ENCODE results near the gene CDC27.
"Not testable (repeated sequence)": the region's sequence is repeated elsewhere in the genome, so short reads cannot be mapped to it uniquely, and the experiment has no call there.

Gene CDC27, protein sequence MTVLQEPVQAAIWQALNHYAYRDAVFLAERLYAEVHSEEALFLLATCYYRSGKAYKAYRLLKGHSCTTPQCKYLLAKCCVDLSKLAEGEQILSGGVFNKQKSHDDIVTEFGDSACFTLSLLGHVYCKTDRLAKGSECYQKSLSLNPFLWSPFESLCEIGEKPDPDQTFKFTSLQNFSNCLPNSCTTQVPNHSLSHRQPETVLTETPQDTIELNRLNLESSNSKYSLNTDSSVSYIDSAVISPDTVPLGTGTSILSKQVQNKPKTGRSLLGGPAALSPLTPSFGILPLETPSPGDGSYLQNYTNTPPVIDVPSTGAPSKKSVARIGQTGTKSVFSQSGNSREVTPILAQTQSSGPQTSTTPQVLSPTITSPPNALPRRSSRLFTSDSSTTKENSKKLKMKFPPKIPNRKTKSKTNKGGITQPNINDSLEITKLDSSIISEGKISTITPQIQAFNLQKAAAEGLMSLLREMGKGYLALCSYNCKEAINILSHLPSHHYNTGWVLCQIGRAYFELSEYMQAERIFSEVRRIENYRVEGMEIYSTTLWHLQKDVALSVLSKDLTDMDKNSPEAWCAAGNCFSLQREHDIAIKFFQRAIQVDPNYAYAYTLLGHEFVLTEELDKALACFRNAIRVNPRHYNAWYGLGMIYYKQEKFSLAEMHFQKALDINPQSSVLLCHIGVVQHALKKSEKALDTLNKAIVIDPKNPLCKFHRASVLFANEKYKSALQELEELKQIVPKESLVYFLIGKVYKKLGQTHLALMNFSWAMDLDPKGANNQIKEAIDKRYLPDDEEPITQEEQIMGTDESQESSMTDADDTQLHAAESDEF

DNA sequence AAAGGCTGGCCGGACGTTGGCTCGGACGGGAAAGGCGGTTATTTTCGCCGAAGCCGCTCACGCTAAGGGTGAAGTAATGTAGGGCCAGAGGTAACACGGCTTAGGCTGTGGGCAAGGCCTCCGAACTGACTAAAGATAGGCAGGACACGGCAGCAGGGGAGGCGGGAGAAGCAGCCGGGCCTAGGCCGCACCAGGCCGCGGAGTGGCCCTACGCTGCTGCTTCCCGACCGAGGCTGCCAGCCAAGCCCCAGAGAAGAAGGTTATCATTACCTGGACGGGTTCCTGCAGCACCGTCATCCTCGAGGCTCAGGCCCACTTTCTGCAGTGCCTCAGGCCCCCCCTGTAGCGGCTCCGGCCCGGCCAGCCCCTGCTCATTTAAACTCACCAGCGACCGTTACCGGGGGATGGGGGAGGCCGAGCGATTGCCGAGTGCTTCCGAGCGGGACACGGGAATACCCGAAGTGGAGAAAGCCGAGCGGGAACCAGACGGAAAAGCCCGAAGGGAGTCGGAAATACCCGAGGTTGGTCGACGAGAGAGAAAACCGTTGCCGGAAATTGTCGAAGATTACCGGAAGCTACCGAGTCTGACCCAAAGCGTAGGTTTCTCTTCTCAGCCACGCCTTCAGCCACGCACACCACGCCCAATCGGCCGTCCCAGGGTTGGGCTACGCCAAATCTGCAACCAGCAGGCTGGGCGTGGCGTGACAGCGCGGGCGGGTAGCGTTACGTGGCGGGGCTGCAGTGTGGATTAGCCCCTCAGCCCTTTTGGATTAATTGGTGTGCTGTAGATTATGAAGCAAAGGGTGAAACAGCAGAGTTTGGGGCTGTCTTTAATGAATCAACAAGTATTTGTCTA, at the start of gene CDC27:
Gene CDC27, minus strand, starts transcription at position 420 of the 856 bp plus-strand sequence. Its CDS starts 123 bp downstream, at position 297.
- DNase-seq = peak; percentile 75 to 79

DNA sequence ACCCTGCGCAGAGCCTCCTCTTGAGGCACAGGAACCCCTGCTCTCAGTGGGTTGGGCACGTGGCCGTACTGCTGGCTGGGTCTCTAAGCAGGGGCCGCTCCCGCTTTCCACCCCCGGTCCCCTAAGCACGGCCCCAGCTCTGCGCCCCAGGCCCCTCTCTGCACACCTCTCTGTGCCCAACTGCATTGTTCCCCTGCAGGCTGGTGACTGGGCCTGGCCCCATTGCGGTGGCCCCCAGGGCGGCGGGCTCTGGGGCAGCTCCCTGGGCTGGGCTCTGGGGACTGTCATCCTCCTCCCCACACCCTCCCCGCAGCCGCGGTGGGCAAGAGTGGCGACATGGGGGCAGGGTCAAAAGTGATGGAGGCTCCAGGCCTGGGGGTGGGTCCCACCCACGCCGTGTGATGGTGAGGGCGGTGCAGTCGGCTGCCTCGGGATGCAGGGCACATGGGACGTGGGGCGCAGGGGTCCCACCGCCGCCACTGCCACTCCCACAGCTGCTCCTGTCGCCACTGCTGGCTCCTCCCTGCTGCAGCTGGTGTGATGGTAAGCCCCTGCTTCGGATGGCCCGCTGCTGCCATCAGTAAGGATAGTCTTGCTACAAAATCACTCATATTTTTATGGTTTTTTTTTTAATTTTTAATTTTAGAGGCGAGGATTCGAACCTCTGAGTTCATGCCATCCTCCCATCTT, 49.4 kb upstream of the CDC27 start:
- no peak for DNase-seq

DNA sequence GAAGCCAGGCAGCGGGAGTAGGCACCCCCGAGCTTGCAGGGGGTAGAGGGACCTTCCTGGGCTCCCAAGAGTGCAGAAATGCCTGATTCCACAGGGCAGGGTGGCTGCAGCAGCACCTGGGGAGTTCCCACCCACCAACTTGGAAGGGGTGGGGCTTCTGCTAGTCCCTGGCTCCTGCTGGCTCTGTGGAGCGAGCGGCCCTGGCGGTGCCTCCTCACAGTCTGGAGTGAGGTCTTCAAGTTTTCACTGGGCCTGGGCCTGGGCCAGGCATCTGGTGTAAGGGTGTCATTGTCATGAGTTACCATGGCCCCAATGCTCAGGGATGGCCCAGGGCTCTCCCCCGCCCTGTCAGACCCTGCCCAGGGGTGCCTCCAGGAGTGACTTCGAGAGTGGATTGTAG, 48.7 kb upstream of the CDC27 start:
- no peak for DNase-seq

DNA sequence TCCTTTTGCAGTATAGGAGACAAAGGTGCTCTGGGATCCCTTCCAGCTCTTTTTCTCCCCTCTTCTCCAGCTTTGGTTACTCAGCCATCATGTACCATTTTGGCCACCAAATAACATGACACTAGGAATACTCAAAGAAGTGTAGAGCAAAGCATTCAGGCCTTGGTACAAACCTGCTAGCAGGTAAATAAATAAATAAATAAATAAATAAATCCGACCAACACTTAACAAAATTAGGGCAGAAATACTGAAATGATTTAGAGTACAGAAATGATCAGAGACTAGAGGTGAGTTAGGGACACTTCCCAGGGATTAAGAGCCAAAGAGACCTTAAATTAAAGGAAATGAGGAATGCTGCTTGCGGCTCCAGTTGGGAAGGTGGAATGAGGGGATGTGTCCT, 46.8 kb upstream of the CDC27 start:
- no peak for DNase-seq

DNA sequence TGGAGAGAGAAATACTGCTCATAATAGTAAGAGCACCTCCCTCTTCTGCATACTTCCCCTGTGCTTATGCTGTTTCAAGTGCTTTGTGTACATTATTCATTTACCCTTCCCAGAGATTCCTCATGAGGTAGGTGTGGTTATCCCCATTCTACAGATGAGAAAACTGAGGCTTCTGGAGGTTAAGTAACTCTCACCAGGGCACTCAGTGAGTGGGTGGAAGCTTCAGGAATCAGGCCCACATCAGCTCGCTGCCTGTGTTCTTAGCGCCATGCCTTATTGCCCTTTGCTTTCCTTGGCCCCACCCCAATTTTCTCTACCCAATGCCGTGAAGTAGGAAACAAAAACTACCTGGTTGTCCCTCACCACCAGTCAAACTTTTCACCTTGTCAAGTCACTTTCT, 46.4 kb upstream of the CDC27 start:
- no peak for DNase-seq

DNA sequence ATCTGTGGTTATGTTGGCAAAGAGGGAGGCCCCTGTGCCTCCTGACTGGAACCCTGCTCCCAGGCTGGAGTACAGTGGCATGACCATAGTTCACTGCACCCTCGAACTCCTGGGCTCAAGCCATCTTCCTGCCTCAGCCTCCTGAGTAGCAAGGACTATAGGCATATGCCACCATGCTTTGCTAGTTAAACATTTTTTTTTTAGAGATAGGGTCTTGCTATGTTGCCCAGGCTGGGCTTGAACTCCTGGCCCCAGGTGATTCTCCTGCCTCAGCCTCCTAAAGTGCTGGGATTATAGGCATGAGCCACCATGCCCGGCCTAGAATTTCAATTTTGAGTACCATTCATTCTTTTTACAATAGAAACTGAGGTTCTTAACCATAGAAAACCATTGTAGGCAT, 43.4 kb upstream of the CDC27 start:
- no peak for DNase-seq

DNA sequence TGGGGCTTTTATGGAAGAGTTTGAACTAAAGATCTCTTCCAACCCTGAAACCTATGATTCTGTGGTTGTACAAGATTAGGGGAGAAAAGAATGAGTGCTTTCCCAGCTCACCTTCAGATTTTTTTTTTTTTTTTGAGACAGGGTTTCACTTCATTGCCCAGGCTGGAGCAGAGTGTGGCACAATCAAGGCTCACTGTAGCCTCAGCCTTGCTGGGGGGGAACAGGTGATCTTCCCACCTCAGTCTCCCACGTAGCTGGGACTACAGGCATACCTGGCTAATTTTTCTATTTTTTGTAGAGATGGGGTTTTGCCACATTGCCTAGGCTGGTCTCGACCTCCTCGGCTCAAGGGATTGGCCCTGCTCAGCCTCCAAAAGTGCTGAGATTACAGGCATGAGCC, 42.8 kb upstream of the CDC27 start:
- DNase-seq = no peak

DNA sequence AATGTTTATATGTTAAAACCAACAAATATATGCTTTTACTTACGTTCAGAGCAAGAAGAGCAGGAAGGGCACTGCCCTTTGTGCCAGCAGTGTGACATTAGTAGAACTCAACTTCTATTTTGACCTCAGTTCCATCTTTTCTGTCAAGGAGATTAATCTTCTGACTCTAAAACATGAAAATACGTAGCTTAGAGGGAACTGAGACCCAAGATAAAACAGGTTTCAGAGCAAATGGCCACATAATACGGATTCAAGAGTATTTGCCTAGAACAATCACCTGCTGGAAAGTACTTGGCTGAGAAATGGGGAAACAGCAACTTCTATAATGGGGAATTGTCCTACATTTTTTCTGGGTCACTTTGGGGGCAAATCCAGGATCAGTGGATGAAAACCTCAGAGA, 42.2 kb upstream of the CDC27 start:
- DNase-seq = no peak

DNA sequence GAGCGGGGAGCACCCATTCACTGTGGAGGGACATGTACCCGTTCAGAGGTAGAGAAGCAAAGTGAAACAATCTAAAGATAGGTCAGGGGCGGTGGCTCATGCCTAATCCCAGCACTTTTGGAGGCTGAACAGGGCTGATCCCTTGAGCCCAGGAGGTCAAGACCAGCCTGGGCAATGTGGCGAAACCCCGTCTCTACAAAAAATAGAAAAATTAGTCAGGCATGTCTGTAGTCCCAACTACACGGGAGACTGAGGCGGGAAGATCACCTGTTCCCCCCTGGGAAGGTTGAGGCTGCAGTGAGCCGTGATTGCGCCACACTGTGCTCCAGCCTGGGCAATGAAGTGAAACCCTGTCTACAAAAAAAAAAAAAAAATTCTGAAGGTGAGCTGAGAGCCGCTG, 41.8 kb upstream of the CDC27 start:
- no peak for DNase-seq

DNA sequence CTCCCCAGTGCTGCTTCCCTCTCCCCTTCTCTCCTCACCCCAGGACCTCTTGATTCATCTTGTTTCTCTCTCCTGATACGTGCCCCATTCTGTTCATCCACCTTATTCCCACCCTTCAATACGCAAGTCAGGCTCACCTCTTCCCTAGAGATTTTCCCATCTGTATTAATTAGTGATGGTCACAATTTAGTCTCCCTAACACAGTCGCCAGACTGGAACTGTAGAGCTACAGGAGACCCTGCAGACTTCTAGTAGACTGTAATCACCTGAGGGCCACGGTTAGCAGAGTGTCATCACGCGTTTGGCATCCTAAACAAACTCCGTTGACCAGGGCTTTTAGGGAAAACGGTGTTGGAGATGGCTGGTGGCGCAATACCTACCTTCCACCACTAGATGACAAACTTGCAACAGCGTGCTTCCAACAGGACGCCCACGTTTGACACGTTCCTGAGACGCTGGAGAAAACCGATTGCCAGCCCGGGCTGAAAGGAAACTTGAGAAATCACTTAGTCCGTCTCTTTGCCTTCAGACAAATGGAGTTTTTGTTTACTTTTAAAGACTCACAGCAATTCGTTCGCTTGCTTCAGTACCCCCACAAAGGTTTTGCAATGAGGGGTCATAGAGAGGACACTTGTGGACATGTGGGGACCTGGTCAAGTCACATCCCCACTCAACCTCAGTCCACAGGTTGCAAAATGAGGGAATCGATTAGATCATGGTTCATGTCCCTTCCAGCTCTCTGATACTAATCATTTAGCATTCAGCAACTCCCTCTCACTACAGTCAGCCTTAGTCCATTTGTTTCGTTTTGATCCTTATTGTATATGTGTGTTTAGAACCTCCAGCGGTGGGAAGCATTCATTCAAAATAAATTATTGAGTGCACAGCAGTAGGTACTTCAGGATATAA, 40.7 kb upstream of the CDC27 start:
- no peak for DNase-seq

DNA sequence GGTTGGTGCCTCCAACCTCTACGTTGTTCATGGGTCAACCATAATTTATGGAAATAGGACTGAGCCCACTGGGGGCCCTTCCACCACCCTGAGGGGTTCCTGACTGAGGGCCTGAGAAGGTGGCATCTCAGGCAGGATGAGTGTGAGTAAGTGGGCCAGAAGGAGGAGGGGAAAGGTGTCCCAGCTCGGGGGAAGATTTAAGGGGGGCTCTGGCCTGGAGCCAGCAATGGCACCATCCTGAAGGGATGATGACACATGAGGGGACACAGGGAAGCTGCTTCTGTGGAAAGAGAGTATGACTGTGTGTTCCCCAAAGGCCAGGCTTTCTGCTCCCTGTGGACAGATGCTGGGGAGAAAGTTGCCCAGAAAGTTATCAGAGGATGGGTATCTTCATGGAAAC, 38.8 kb upstream of the CDC27 start:
- no peak for DNase-seq

DNA sequence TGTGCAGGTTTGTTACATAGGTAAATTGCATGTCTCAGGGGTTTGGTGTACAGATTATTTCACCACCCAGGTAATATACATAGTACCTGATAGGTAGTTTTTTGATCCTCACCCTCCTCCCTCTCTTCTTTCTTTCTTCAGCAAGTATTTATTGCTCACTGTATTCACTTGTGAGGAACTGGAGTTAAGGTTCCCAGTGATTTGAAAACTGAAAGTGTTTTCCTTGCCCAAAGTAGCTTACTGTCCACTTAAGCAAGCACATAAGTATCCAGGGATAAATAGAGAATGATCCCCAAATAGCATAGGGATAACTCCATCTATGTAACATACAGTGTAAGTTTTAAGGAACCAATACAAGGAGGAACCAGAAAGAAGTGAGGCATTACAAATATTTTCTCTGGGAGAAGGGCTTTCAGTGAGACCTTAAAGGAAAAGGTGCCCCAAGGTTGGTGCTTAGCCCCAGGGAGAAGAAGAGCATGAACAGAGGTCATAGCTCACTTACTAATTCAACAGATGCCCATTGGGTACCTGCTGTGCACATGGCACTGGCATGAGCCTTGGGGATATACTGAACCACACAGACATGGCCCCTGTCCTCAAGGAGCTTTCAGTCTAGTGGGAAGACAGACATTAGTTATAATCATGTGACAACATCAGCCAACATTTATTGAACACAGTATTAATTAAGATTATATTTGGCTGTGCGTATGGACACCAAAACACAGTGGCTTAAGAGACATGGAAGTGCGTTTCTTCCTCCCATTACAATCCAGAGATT, 37.0 kb upstream of the CDC27 start:
- DNase-seq = no peak

DNA sequence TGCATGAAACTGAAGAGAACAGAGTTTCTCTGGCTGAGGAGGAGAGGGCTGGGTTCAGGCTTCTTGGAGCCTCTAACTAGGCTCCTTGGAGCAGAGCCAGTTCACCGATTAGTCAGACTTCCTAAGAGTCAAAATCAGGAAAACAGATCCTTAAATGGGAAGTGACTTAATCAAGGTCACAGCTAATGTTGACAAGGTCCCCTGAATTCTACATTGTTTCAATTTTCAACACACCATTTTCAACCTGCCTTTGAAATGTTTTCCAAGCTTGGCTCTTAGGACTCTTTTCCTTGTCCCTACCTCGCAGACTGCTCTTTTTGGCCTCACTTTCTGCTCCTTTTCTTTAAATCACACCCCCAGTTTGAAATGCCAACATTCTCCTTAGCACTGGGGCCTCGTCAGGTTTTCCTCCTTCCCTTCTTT, 36.4 kb upstream of the CDC27 start:
- no peak for DNase-seq

DNA sequence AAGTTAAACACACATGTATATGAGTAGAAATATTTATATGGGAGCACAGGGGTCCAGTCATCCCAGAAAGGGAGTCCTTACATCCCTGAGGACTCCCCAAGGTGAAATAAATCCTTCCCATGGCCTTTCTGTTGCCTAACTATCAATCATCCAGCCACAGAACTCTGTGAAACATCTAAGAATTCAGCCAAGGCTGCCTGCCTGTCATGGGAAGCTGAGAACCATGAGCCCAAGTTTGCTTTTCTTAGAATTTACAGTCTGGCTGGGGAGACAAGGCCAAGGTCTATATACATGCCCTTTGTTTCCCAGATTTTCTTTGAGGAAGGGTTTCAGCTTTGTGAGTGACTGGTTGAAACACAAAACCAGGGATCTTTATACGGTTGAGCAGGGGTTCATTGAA, 35.9 kb upstream of the CDC27 start:
- DNase-seq = no peak

DNA sequence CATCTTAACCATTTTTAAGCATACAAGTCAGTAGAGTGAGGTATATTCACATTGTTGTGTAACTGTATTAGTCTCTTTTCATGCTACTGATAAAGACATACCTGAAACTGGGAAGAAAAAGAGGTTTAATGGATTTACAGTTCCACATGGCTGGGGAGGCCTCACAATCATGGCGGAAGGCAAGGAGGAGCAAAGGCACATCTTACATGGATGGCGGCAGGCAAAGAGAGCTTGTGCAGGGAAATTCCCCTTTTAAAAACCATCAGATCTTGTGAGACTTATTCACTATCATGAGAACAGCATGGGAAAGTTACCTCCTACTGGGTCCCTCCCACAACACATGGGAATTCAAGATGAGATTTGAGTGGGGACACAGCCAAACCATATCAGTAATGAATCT, 35.0 kb upstream of the CDC27 start:
- not testable (repeated sequence) for DNase-seq

DNA sequence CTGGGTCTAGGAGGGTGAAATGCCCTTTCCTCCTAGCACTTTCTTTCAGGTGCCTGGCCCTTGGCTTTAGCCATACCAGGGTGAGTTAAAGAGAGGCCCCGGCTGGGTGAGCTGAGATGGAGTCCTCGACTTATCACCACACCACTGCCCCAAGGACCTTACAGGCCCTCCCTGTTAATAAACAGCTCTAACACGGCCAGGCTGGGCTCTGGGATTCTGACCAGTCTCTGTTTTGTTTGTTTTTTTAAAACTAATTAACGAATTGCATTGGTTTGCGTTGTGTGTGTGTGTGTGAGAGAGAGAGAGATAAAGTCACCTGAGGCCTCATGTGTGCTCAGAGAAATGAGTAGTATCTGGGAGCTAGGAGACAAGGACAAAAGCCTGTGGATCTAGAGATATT, 34.4 kb upstream of the CDC27 start:
- no peak for DNase-seq

DNA sequence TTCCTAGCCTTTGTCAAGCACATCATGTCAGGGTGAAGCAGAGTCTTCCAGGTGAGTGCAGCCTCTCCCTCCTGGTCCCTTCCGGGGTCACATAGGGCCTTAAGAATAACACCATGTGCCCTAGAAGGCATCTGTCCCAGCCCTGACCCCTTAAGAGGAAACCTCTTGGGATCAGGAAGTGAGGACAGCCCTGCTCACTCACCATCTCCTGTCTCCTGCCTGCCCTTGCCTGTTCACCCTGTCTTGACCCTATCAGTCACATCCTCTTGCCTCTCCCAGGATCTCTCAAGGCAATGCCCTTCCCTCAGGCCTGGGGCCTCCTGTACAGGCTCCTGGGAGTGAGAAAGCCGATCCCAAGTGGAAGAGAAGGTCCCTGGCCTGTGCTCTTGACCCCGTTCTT, 33.9 kb upstream of the CDC27 start:
- no peak for DNase-seq

DNA sequence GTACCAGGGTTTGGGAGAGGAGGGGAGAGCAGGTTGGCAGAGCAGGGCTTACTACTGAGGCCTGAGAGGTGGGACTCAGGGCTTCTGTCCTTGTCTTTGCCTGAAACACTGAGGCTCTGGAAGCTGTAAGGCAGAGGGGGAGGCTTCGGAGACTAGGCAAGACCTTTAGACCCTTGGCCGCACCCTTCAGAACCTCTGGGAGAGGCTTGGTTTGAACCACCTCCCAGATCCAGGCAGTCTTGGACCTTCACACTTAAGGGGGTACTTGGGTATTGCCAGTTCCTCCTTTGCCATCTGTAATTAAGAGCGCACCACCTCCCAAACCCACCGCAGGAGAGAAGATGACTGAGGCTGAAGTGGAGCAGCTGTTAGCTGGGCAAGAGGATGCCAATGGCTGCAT, 33.0 kb upstream of the CDC27 start:
- DNase-seq = no peak

DNA sequence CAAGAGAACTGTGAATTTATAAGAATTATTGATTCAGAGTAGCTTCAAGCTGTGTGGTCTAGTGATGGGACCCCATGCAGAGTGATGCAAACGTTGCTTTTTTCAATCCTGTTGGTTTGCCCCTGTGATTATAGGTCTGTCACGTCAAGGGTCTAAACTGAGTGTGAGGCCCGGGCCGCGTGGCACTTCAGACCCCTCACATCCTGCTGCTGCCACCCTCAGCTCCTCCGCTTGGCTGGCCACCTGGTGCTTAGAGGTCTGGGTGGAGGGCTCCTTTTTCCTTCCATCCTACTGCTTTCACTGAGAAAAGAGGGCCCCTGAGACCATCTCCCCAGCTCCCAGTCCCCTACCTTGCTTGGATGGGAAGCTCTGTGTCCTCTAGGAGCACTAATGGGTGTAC, 32.1 kb upstream of the CDC27 start:
- no peak for DNase-seq

DNA sequence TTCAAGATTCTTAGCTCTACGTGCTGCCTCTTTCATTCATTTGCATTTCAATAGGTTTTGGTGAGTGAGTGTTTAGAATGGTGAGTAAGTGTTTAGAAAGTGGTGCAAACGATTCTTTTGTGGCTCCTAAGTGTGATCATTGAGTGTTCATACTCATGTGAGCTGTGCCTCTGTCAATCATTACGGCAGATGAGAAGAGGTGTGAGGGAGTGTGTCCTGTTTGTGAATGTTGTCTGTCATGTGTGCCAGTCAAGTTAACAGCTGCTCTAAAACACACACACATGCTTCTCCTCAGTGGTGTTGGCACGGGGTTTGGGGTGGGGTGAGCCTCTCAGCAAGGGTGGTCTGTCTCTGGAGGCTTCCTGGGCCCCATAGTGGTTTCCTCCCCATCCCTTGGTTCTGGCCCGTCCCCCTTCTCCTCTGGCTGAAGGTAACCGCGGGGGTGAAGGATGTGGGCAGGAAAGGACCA, 31.5 kb upstream of the CDC27 start:
- DNase-seq = no peak

Data from cerebellar nuclear complex (tissue), 1 donor.